Osteoblast (primary cell): ENCODE data around the gene MYL3. TPM values are rescaled to one million over a fixed set of nuclear protein-coding genes. Genes with fewer than 3 reads are reported as not detected.

Experiments used
- DNase-seq: peaks from one replicate; pipeline ENCODE4 v3.0.0; 2011; ENCODE audit warnings: low spot score, mixed read lengths; ENCODE audit not compliant: insufficient read length; ENCODE audit errors: missing footprints
- H2AFZ ChIP-seq: 2 replicates; pipeline ENCODE4 v1.6.0; 2011; ENCODE audit warnings: mild to moderate bottlenecking, low read length
- H3K27ac ChIP-seq: 2 replicates; pipeline ENCODE4 v1.5.1; 2011; ENCODE audit warnings: mild to moderate bottlenecking, low read depth, low read length, moderate library complexity
- H3K27me3 ChIP-seq: 2 replicates; pipeline ENCODE4 v1.6.0; 2012; ENCODE audit warnings: mild to moderate bottlenecking, control low read depth, inconsistent platforms, low read length, moderate library complexity; ENCODE audit not compliant: insufficient read depth
- H3K36me3 ChIP-seq: 2 replicates; pipeline ENCODE4 v1.5.1; 2011; ENCODE audit warnings: mild to moderate bottlenecking, low read length, control low read depth, moderate library complexity; ENCODE audit not compliant: insufficient read depth
- H3K4me1 ChIP-seq: 2 replicates; pipeline ENCODE4 v1.5.1; 2011; ENCODE audit warnings: mild to moderate bottlenecking, low read length, control low read depth, moderate library complexity; ENCODE audit not compliant: insufficient read depth
- H3K4me2 ChIP-seq: 2 replicates; pipeline ENCODE4 v1.6.0; 2011; ENCODE audit warnings: mild to moderate bottlenecking, low read length; ENCODE audit not compliant: insufficient read depth
- H3K4me3 ChIP-seq: fragments of 200-600 bp; sonication (generic); 3 replicates; pipeline ENCODE4 v1.5.1; 2012; ENCODE audit warnings: mild to moderate bottlenecking, low read length, inconsistent platforms; ENCODE audit not compliant: insufficient read depth
- H3K79me2 ChIP-seq: 2 replicates; pipeline ENCODE4 v1.6.0; 2012; ENCODE audit warnings: mild to moderate bottlenecking, low read length, control low read depth, inconsistent platforms; ENCODE audit not compliant: insufficient read depth
- H3K9me3 ChIP-seq: 2 replicates; pipeline ENCODE4 v1.5.1; 2011; ENCODE audit warnings: low read depth, low read length, control low read depth
- H4K20me1 ChIP-seq: 2 replicates; pipeline ENCODE4 v1.6.0; 2012; ENCODE audit warnings: mild to moderate bottlenecking, low read length, control low read depth; ENCODE audit not compliant: insufficient read depth
- total RNA-seq: library from RNA; depleted of rRNA; stranded (reverse); fragments of >200 nt; gene quantifications from 2 replicates; pipeline ENCODE4 v1.2.3, GENCODE V29; 2012
- TF ChIP-seq, protein P1 (sequence below): IDR thresholded peaks from 2 replicates; pipeline ENCODE4 v1.5.1; 2011; ENCODE audit warnings: mild to moderate bottlenecking, low read depth, low read length, moderate library complexity; ENCODE audit errors: extremely low read depth

MYL3 gene
- total RNA-seq, 1 donor: not detected

DNA sequence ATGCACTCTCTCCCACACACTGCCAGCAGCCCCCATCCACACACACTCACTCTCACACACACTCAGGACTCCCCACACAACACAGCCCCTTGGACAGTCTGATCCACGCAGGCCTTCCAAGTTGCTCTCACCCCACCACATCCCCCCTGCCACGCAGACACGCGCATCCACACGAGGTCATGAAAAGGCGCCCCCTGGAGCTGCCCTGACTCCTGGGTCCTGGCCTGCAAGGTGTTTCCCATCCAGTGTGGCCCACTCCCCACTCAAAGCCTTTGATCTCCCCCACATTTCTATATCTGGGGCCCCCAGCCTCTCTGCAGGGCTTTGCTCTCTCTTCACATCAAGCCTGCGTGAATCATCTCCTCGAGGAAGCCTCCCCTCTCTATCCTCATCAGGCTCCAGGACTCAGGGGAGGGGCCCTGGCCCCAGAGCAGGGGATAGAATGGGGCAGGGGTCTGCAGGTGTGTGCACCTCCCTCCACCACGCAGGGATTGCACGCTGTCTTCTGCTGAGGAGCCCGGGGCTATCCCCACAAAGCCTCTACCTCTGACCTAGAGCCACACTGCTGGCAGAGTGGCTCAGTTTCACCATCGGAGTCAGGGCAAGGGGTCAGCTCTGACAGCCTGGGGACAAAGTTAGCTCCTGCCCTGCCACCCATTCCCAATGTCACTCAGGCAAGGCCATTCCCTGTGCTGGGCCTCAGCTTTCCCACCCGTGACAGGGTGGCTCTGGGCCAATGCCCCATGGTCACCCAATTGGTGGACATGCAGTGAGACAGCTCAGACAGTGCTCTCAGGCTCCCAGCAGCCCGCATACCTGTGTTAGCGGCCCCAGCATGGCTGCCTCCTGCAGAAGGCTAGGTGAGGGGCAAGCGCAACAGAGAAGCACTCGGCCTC is 6.4 kb downstream of the MYL3 start:
- Histone ChIP-seq H2AFZ (no peak overlapping the region), H4K20me1 (no peaks in the 10 kb centered on the region), H3K4me2 (no peak overlapping the region), H3K27ac (no peak overlapping the region), H3K79me2 (no peaks in the 10 kb centered on the region), H3K4me3 (no peak overlapping the region), H3K9me3 (no peaks in the 10 kb centered on the region), H3K36me3 (no peaks in the 10 kb centered on the region), H3K4me1 (no peaks in the 10 kb centered on the region), H3K27me3 (peaks cover 12% of the 10 kb centered on the region)
- DNase-seq: peak; percentile 52
- TF ChIP-seq, protein P1, sequence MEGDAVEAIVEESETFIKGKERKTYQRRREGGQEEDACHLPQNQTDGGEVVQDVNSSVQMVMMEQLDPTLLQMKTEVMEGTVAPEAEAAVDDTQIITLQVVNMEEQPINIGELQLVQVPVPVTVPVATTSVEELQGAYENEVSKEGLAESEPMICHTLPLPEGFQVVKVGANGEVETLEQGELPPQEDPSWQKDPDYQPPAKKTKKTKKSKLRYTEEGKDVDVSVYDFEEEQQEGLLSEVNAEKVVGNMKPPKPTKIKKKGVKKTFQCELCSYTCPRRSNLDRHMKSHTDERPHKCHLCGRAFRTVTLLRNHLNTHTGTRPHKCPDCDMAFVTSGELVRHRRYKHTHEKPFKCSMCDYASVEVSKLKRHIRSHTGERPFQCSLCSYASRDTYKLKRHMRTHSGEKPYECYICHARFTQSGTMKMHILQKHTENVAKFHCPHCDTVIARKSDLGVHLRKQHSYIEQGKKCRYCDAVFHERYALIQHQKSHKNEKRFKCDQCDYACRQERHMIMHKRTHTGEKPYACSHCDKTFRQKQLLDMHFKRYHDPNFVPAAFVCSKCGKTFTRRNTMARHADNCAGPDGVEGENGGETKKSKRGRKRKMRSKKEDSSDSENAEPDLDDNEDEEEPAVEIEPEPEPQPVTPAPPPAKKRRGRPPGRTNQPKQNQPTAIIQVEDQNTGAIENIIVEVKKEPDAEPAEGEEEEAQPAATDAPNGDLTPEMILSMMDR: no peak

GRCh38 chr3:46854555-46854991 is 8.7 kb downstream of the MYL3 start:
- no peaks in the 10 kb centered on the region for H3K36me3 ChIP-seq
- no peak overlapping the region for H3K4me3 ChIP-seq
- H3K27me3 ChIP-seq: peaks cover 11% of the 10 kb centered on the region
- DNase-seq: no peak
- no peak overlapping the region for H2AFZ ChIP-seq
- H3K4me1 ChIP-seq: no peaks in the 10 kb centered on the region
- H3K27ac ChIP-seq: no peak overlapping the region
- no peak overlapping the region for H3K4me2 ChIP-seq
- H3K79me2 ChIP-seq: no peaks in the 10 kb centered on the region
- TF ChIP-seq, protein P1: no peak
- no peaks in the 10 kb centered on the region for H3K9me3 ChIP-seq
- H4K20me1 ChIP-seq: no peaks in the 10 kb centered on the region

- no peak overlapping the region for H3K4me3 ChIP-seq
- H3K27me3 ChIP-seq: peaks cover 8% of the 10 kb centered on the region
- DNase-seq: peak; percentile 34
- H3K79me2 ChIP-seq: no peaks in the 10 kb centered on the region
- no peaks in the 10 kb centered on the region for H3K4me1 ChIP-seq
- TF ChIP-seq, protein P1: no peak
- no peak overlapping the region for H3K27ac ChIP-seq
- no peak overlapping the region for H2AFZ ChIP-seq
- H3K36me3 ChIP-seq: no peaks in the 10 kb centered on the region
- H3K4me2 ChIP-seq: no peak overlapping the region
- no peaks in the 10 kb centered on the region for H3K9me3 ChIP-seq
- no peaks in the 10 kb centered on the region for H4K20me1 ChIP-seq
These were observed 9.5 kb downstream of the MYL3 start for GRCh38 chr3:46853441-46854415.
